HG02885 (cell line): Measurements from ENCODE around the gene PRKCH.

Experiments
- ATAC-seq: cut with Tn5 transposase; IDR thresholded peaks from one replicate; pipeline ENCODE4 v1.9.1; 2021; ENCODE audit warnings: mild to moderate bottlenecking; ENCODE audit not compliant: unreplicated experiment, poor library complexity

The PRKCH gene

GRCh38 chr14:61501714-61502458, 180.5 kb downstream of the PRKCH start:
- no peak for ATAC-seq

DNA sequence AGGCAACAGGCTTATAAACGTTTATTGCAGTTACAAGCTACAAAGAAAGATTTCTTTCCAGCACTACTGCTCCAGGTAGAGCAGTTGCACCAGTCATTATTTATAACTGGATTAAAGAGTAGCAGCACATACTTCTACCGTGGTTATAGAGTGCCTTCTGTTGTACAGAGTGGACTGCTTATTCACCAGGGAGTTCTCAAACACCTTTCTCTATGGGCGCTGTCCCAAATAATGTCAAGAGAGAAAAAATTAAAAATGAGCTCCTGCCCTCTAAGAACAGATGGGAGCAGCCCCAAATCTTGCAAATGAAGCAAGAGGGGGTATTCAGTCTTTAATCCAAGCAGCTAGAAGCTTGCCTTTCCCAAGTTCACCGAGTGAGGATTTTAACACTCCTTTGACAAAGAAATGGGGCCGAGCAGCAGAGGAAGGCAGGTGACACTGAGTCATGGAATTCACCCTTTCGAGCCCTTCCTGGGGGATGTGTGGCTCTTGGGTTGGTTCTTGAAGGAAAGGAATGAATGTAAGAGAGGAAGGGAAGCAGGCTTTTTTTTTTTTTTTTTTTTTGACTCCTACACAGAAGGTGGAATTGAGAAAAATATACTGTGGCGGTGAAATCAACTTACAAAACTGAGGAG, 181.2 kb downstream of the PRKCH start:
- ATAC-seq, result no peak

- peak; percentile 79 for ATAC-seq
These were observed 181.9 kb downstream of the PRKCH start for GRCh38 chr14:61503167-61503801.

- ATAC-seq, result no peak
These were observed 183.5 kb downstream of the PRKCH start for GRCh38 chr14:61504901-61505300.

DNA sequence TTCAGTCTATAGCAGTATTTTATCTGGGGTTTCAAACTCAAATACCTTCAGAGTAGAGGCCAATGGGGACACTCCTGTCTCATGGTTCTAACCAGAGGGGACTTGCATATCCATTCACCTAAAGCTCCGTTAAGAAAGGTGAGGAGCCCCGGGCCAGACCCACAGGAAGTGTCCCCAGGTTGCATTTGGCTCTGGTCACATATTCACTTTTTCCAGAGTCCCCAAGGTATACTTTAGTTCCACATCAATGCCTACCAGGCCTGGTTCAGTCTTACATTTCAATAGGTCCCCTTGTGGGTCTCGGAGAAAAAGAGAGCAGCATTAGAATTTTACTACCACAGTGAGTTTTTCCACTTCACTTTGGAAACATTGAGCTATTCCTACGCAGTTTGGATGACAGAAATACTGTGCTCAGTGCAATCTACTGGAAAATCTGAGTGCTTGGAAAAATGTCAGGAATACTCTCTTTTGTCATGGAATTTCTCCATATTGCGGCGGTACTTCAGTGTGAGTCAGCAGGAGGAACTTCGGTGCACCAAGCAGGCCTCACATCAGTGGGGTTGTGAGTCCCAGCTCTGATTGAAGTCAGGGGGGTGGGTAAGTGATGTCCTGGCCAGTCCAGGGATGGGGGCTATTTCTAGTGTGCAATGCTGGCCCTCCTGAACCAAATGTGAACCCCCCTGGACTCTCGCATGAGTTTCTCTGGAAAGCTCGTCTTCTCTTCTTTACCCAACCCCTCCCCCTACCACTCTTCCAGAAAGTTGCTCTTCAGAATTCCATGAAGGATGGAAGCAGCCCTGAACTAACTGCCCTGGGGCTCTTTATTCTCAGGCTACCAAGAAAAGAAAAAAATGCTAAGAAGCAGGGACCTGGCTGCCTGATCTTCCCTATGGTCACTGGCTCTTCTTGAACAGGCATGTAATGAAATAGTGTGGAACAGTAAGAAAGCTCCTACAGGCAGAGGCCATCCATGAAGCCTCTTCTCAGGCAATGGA, 184.7 kb downstream of the PRKCH start:
- ATAC-seq, result no peak

DNA sequence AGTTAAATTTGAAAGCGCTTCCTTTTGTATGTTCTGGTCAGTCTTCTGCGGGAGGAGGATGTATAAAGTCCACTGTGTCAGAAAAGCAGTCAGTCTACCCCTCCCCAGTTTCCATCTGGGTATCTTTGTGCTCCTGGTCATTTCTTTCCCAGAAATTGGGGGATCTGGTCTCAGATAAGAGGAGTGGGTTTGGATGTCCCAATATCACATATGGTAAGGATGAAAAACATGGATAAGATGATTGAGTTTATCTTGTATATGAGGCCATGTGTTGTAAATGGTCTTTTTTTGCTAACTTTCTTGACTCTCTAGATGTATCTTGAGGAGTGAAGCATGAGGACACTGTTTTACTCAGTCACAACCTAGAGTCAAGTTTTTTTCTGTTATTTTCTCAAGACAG, 187.1 kb downstream of the PRKCH start:
- ATAC-seq, result no peak

DNA sequence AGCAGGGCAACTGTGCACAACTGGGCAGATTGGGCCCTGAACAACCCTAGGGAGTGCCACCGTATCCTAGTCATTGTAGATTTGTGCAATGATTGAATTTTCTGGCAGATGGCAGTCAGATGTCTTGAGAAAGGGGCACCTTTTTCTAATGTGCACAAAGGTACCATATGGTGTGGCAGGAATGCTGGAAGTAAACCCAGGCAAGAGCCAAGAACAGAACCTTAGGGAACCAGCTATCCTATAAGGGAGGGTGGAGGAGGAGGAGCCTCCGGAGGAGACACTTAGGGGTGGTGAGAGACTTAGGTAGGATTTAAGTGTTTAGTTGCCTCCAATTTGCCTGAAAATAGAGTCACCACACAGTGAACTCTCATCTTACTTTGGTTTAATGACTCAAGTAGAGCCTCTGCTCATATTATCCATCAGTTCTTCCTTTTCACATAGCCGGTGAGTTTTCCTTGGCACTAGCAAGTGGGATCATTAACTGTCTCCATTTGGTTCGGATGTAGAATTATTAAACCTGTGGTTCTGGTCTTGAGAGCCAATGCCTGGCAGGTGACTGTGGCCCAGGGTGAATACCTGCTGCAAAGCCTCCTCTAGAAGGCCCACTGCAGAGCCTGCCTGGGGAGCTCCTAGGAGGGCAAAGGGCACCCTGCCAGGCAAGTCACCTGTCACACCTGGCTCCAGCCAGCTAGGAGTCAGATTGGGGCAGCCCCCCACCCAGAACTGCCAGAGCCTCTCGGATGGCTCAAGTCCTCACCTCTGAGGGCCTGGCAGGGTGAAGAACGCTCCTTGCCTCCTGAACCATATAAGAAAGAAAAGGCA, 189.6 kb downstream of the PRKCH start:
- no peak for ATAC-seq

- no peak for ATAC-seq
These were observed 190.2 kb downstream of the PRKCH start for GRCh38 chr14:61511558-61511948.

- no peak for ATAC-seq
These were observed 190.9 kb downstream of the PRKCH start for GRCh38 chr14:61512026-61512834.

GRCh38 chr14:61513986-61514830, 192.8 kb downstream of the PRKCH start:
- no peak for ATAC-seq

GRCh38 chr14:61514927-61515326, 193.5 kb downstream of the PRKCH start:
- no peak for ATAC-seq

GRCh38 chr14:61515436-61516117, 194.2 kb downstream of the PRKCH start:
- ATAC-seq, result no peak

DNA sequence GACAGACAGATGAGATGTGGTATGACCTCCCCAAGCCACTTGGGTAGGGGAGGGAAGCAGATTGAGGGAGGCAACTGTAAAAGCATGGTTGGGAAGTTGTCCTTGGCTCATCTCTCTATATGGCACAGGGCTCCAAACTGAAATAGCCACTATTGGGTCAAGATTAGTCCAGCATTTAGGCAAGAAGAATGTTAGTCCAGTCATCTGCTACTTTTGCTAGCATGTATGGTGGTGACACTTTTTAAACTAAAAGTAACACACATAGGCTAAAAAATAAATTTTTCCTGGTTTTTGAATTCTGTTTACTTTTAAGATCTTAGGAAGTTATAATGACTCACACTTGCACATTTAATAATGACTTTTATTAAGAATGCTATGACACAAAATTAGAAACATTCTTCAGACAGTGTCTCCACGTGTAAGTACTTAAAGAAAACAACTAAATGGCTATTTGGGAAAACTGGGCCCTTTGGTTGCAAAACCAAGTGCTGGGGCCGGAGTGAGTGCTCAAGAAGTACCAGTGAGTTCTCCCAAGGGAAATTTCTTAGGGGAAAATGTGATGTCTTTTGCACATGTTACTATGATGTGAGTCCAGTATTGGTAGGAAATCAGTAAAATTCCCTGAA, 194.9 kb downstream of the PRKCH start:
- ATAC-seq, result no peak

GRCh38 chr14:61516964-61517653, 195.7 kb downstream of the PRKCH start:
- no peak for ATAC-seq

DNA sequence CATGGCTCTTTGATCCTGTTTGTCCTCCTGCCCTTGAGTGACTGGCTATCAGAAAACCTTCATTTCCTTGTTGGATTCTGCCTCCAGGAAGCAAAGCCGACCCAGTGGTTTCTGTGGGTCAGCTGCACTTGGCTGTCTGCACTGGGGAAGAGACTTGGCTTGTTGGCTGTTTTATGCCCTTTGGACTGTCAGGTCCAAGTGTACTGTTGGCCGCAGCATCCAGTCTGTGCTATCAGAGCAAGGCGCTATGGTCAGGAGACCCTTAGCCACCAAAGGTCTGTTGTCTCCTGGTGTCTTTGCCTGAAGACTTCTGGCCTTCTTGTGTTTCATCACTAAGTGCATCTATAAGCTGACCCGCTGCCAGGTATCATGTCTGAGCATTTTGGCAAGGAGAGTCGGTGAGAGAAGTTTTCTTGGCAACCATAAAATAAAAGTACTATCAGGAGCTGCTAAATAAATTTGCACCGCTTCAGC, 196.6 kb downstream of the PRKCH start:
- ATAC-seq, result no peak

GRCh38 chr14:61518403-61518802, 197.0 kb downstream of the PRKCH start:
- no peak for ATAC-seq
